SU-DHL-6 (cell line): ENCODE measurements around the gene COQ2.
"Not testable (repeated sequence)": the region's sequence is repeated elsewhere in the genome, so short reads cannot be mapped to it uniquely, and the experiment has no call there.

Experiments used
- H2AFZ ChIP-seq: fragments of 200-600 bp; sonication (generic); 2 replicates; pipeline ENCODE4 v1.6.1; 2014; ENCODE audit warnings: low read depth, mild to moderate bottlenecking, moderate library complexity, mixed read lengths, antibody characterized with exemption, low read length; ENCODE audit not compliant: severe bottlenecking
- H3F3A ChIP-seq: fragments of 200-600 bp; shearing (Covaris generic); 2 replicates; pipeline ENCODE4 v1.6.0; 2016; ENCODE audit warnings: antibody characterized with exemption, mild to moderate bottlenecking; ENCODE audit not compliant: insufficient read depth
- H3K27ac ChIP-seq: fragments of 200-600 bp; sonication (generic); 2 replicates; pipeline ENCODE4 v1.5.1; 2016; ENCODE audit warnings: low read depth, mild to moderate bottlenecking, low read length, moderate library complexity, mixed read lengths
- H3K27me3 ChIP-seq: fragments of 200-600 bp; sonication (generic), shearing (Covaris generic); 2 replicates; pipeline ENCODE4 v1.6.0; 2014; ENCODE audit warnings: mild to moderate bottlenecking, low read length
- H3K36me3 ChIP-seq: fragments of 200-600 bp; sonication (generic); 2 replicates; pipeline ENCODE4 v1.6.1; 2014; ENCODE audit warnings: mild to moderate bottlenecking, low read length, mixed read lengths
- H3K4me2 ChIP-seq: fragments of 300-600, 200-600 bp; shearing (Covaris generic), sonication (generic); 2 replicates; pipeline ENCODE4 v1.6.0; 2014; ENCODE audit warnings: low read length, low read depth, mild to moderate bottlenecking; ENCODE audit not compliant: poor library complexity, severe bottlenecking
- H3K4me3 ChIP-seq: fragments of 200-600 bp; sonication (generic); 2 replicates; pipeline ENCODE4 v1.5.1; 2014; ENCODE audit warnings: antibody characterized with exemption, low read length, mild to moderate bottlenecking, mixed read lengths; ENCODE audit not compliant: insufficient read depth, poor library complexity, severe bottlenecking
- H3K79me2 ChIP-seq: fragments of 200-600 bp; sonication (generic); 2 replicates; pipeline ENCODE4 v1.6.1; 2014; ENCODE audit warnings: mild to moderate bottlenecking, low read length, moderate library complexity; ENCODE audit not compliant: insufficient read depth
- H3K9ac ChIP-seq: fragments of 200-600 bp; sonication (generic); 2 replicates; pipeline ENCODE4 v1.7.0; 2014; ENCODE audit warnings: mild to moderate bottlenecking, low read length
- H3K9me2 ChIP-seq: fragments of 200-600 bp; sonication (generic); replicated peaks from 2 replicates; pipeline ENCODE4 v1.6.1; 2014; ENCODE audit warnings: low read length; ENCODE audit not compliant: insufficient read depth
- H3K9me3 ChIP-seq: fragments of 200-600 bp; sonication (generic); 2 replicates; pipeline ENCODE4 v1.6.1; 2014; ENCODE audit warnings: low read length, mixed read lengths; ENCODE audit not compliant: insufficient read depth
- H4K20me1 ChIP-seq: fragments of 200-600 bp; sonication (generic); 2 replicates; pipeline ENCODE4 v1.6.1; 2014; ENCODE audit warnings: low read depth, mild to moderate bottlenecking, antibody characterized with exemption, low read length, moderate library complexity, mixed read lengths
- CTCF ChIP-seq: fragments of 200-600 bp; sonication (generic); IDR thresholded peaks from one replicate; pipeline ENCODE4 v1.5.1; 2017; ENCODE audit warnings: antibody characterized with exemption, mild to moderate bottlenecking, low read length, moderate library complexity; ENCODE audit not compliant: insufficient read depth, poor library complexity, severe bottlenecking
- EZH2phosphoT487 ChIP-seq: fragments of 200-600 bp; sonication (generic), shearing (Covaris generic); conservative IDR thresholded peaks from 2 replicates; pipeline ENCODE4 v1.6.1; 2018; ENCODE audit warnings: mild to moderate bottlenecking, antibody characterized with exemption, low read length, moderate library complexity, mixed read lengths

Gene COQ2

GRCh38 chr4:83328521-83329187 lies 44.1 kb upstream of the COQ2 start:
- H3K27me3 ChIP-seq: no peaks in the 10 kb centered on the region
- H3K9ac ChIP-seq: no peak overlapping the region
- no peak overlapping the region for H3K4me3 ChIP-seq
- no peaks in the 10 kb centered on the region for H3K9me2 ChIP-seq
- H3K36me3 ChIP-seq: no peaks in the 10 kb centered on the region
- H3F3A ChIP-seq: no peaks in the 10 kb centered on the region
- no peaks in the 10 kb centered on the region for H3K79me2 ChIP-seq
- H2AFZ ChIP-seq: no peak overlapping the region
- no peak overlapping the region for H3K4me2 ChIP-seq
- H4K20me1 ChIP-seq: no peaks in the 10 kb centered on the region
- H3K27ac ChIP-seq: no peak overlapping the region
- TF ChIP-seq CTCF (no peak), EZH2phosphoT487 (no peak)
- H3K9me3 ChIP-seq: no peaks in the 10 kb centered on the region

DNA sequence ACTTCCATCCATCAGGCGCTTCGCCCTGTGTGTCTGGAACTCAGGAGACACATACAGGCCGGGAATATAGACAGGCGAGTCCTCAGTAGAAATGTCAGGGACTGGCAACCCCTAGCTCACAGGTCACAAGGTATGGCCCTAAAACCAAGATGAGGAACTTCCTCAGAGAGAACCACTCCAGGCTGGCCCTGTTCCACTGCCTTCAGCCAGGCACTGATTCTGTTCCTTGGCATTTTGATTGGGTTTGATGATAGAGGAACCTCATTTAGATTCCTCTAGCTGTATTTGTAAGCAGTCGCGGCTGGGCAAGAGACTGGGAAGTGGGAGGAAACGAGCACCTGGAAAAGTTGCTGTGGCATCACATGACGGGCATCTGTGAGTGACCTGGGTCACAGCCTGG lies 41.9 kb upstream of the COQ2 start:
- H3K4me3 ChIP-seq: no peak overlapping the region

GRCh38 chr4:83325306-83325705 lies 40.7 kb upstream of the COQ2 start:
- not testable (repeated sequence) for H3K79me2 ChIP-seq, H3K4me3 ChIP-seq, H3K9me3 ChIP-seq, H3K4me2 ChIP-seq, H2AFZ ChIP-seq, H3K27me3 ChIP-seq, H4K20me1 ChIP-seq, H3K36me3 ChIP-seq, H3F3A ChIP-seq, H3K27ac ChIP-seq, H3K9me2 ChIP-seq, H3K9ac ChIP-seq

More for the DNA sequence above, 41.9 kb upstream of the COQ2 start:
- no peak overlapping the region for H3K27ac ChIP-seq
- no peaks in the 10 kb centered on the region for H3K36me3 ChIP-seq
- no peaks in the 10 kb centered on the region for H3K9me3 ChIP-seq
- TF ChIP-seq CTCF (no peak), EZH2phosphoT487 (no peak)
- H3K9ac ChIP-seq: no peak overlapping the region
- no peaks in the 10 kb centered on the region for H3F3A ChIP-seq
- H3K79me2 ChIP-seq: no peaks in the 10 kb centered on the region
- H3K9me2 ChIP-seq: no peaks in the 10 kb centered on the region
- H3K27me3 ChIP-seq: no peaks in the 10 kb centered on the region
- H3K4me2 ChIP-seq: no peak overlapping the region
- no peak overlapping the region for H2AFZ ChIP-seq
- no peaks in the 10 kb centered on the region for H4K20me1 ChIP-seq

DNA sequence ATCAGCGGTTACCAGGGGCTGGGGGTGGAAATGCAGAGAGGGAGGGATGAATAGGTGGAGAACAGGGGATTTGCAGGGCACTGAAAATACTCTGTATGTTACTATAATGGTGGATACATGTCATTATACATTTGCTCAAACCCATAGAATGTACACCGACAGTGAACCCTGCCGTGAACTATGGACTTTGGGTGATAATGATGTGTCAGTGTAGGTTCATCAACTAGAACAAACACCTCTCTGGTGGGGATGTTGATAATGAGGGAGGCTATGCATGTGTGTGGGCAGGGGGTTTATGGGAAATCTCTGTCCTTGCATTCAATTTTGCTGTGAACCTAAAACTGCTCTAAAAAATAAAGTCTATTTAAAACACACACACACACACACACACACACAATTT lies 38.5 kb upstream of the COQ2 start:
- Histone ChIP-seq H3K27me3 (no peaks in the 10 kb centered on the region), H3K36me3 (no peaks in the 10 kb centered on the region), H3K4me3 (no peak overlapping the region), H4K20me1 (no peaks in the 10 kb centered on the region), H3K9ac (no peak overlapping the region), H3K79me2 (no peaks in the 10 kb centered on the region), H3K9me2 (no peaks in the 10 kb centered on the region), H3K4me2 (no peak overlapping the region), H3K27ac (no peak overlapping the region), H3K9me3 (no peaks in the 10 kb centered on the region), H2AFZ (no peak overlapping the region), H3F3A (no peaks in the 10 kb centered on the region)
- TF ChIP-seq EZH2phosphoT487 (no peak), CTCF (no peak)
